ENCODE data around the gene CTIF.
"Not testable (repeated sequence)": the region's sequence is repeated elsewhere in the genome, so short reads cannot be mapped to it uniquely, and the experiment has no call there.

The CTIF gene

GRCh38 chr18:48538531-48539405, at the start of gene CTIF:
CTIF (plus strand) TSS chr18:48539031; CDS start chr18:48619566, 80,535 bp downstream.
- peaks cover 7% of the 10 kb centered on the region for H3K27me3 Mint-ChIP-seq
- no peaks in the 10 kb centered on the region for H3K4me1 Mint-ChIP-seq
- no peak within 1 kb of the TSS for H3K27ac Mint-ChIP-seq
- H3K9me3 Mint-ChIP-seq = no peaks in the 10 kb centered on the region
- H3K36me3 Mint-ChIP-seq = peaks cover 1% of the 10 kb centered on the region
- peak within 1 kb of the TSS; percentile 86 for H3K4me3 Mint-ChIP-seq

GRCh38 chr18:48490641-48491293, 48.1 kb upstream of the CTIF start:
- peaks cover 29% of the 10 kb centered on the region for H3K27me3 Mint-ChIP-seq
- H3K9me3 Mint-ChIP-seq = no peaks in the 10 kb centered on the region
- H3K36me3 Mint-ChIP-seq = no peaks in the 10 kb centered on the region
- no peaks in the 10 kb centered on the region for H3K4me1 Mint-ChIP-seq
- H3K4me3 Mint-ChIP-seq = no peak overlapping the region
- no peak overlapping the region for H3K27ac Mint-ChIP-seq

GRCh38 chr18:48492880-48493279, 46.0 kb upstream of the CTIF start:
- peaks cover 34% of the 10 kb centered on the region for H3K27me3 Mint-ChIP-seq
- H3K4me3 Mint-ChIP-seq = no peak overlapping the region
- H3K9me3 Mint-ChIP-seq = peaks cover 6% of the 10 kb centered on the region
- peaks cover 5% of the 10 kb centered on the region for H3K36me3 Mint-ChIP-seq
- H3K4me1 Mint-ChIP-seq = no peaks in the 10 kb centered on the region
- no peak overlapping the region for H3K27ac Mint-ChIP-seq

GRCh38 chr18:48493434-48494230, 45.2 kb upstream of the CTIF start:
- Mint-ChIP-seq H3K4me3 (no peak overlapping the region), H3K9me3 (peaks cover 12% of the 10 kb centered on the region), H3K27me3 (peaks cover 33% of the 10 kb centered on the region)

GRCh38 chr18:48497863-48498262, 41.0 kb upstream of the CTIF start:
- no peaks in the 10 kb centered on the region for H3K4me1 Mint-ChIP-seq
- peaks cover 6% of the 10 kb centered on the region for H3K36me3 Mint-ChIP-seq

More at GRCh38 chr18:48493434-48494230, 45.2 kb upstream of the CTIF start:
- Mint-ChIP-seq H3K4me1 (no peaks in the 10 kb centered on the region), H3K36me3 (peaks cover 6% of the 10 kb centered on the region), H3K27ac (no peak overlapping the region)

GRCh38 chr18:48500517-48500916, 38.3 kb upstream of the CTIF start:
- peaks cover 30% of the 10 kb centered on the region for H3K9me3 Mint-ChIP-seq
- H3K4me1 Mint-ChIP-seq = no peaks in the 10 kb centered on the region
- no peak overlapping the region for H3K27ac Mint-ChIP-seq
- H3K36me3 Mint-ChIP-seq = peaks cover 6% of the 10 kb centered on the region
- no peak overlapping the region for H3K4me3 Mint-ChIP-seq
- H3K27me3 Mint-ChIP-seq = peaks cover 29% of the 10 kb centered on the region

More at GRCh38 chr18:48497863-48498262, 41.0 kb upstream of the CTIF start:
- no peak overlapping the region for H3K27ac Mint-ChIP-seq
- peaks cover 28% of the 10 kb centered on the region for H3K27me3 Mint-ChIP-seq
- peaks cover 12% of the 10 kb centered on the region for H3K9me3 Mint-ChIP-seq
- no peak overlapping the region for H3K4me3 Mint-ChIP-seq

- H3K9me3 Mint-ChIP-seq = peaks cover 43% of the 10 kb centered on the region
- peaks cover 39% of the 10 kb centered on the region for H3K27me3 Mint-ChIP-seq
- no peak overlapping the region for H3K4me3 Mint-ChIP-seq
- H3K27ac Mint-ChIP-seq = no peak overlapping the region
- H3K4me1 Mint-ChIP-seq = no peaks in the 10 kb centered on the region
- peaks cover 4% of the 10 kb centered on the region for H3K36me3 Mint-ChIP-seq
Observed at GRCh38 chr18:48502906-48503305, 35.9 kb upstream of the CTIF start.

- peaks cover 4% of the 10 kb centered on the region for H3K36me3 Mint-ChIP-seq
- H3K27me3 Mint-ChIP-seq = peaks cover 35% of the 10 kb centered on the region
- no peak overlapping the region for H3K27ac Mint-ChIP-seq
- peaks cover 43% of the 10 kb centered on the region for H3K9me3 Mint-ChIP-seq
- H3K4me3 Mint-ChIP-seq = no peak overlapping the region
- no peaks in the 10 kb centered on the region for H3K4me1 Mint-ChIP-seq
Observed at GRCh38 chr18:48504819-48505218, 34.0 kb upstream of the CTIF start.

GRCh38 chr18:48506983-48507568, 31.8 kb upstream of the CTIF start:
- H3K27ac Mint-ChIP-seq, H3K36me3 Mint-ChIP-seq, H3K4me1 Mint-ChIP-seq, H3K4me3 Mint-ChIP-seq: not testable (repeated sequence)
- peaks cover 32% of the 10 kb centered on the region for H3K27me3 Mint-ChIP-seq
- H3K9me3 Mint-ChIP-seq = peaks cover 43% of the 10 kb centered on the region

GRCh38 chr18:48512498-48512897, 26.3 kb upstream of the CTIF start:
- H3K36me3 Mint-ChIP-seq, H3K27ac Mint-ChIP-seq: not testable (repeated sequence)

GRCh38 chr18:48514786-48515185, 24.0 kb upstream of the CTIF start:
- Mint-ChIP-seq H3K4me1 (no peaks in the 10 kb centered on the region), H3K27ac (no peak overlapping the region), H3K4me3 (no peak overlapping the region), H3K9me3 (no peaks in the 10 kb centered on the region), H3K36me3 (no peaks in the 10 kb centered on the region), H3K27me3 (peaks cover 9% of the 10 kb centered on the region)

More at GRCh38 chr18:48512498-48512897, 26.3 kb upstream of the CTIF start:
- not testable (repeated sequence) for H3K4me1 Mint-ChIP-seq, H3K4me3 Mint-ChIP-seq, H3K9me3 Mint-ChIP-seq
- peaks cover 14% of the 10 kb centered on the region for H3K27me3 Mint-ChIP-seq

- H3K4me1 Mint-ChIP-seq = no peaks in the 10 kb centered on the region
- H3K36me3 Mint-ChIP-seq = no peaks in the 10 kb centered on the region
Observed at GRCh38 chr18:48517048-48517447, 21.8 kb upstream of the CTIF start.

GRCh38 chr18:48519431-48520100, 19.3 kb upstream of the CTIF start:
- Mint-ChIP-seq H3K36me3 (no peaks in the 10 kb centered on the region), H3K4me1 (no peaks in the 10 kb centered on the region), H3K27ac (no peak overlapping the region), H3K4me3 (no peak overlapping the region), H3K27me3 (peaks cover 14% of the 10 kb centered on the region), H3K9me3 (no peaks in the 10 kb centered on the region)

More at GRCh38 chr18:48517048-48517447, 21.8 kb upstream of the CTIF start:
- Mint-ChIP-seq H3K27ac (no peak overlapping the region), H3K27me3 (peaks cover 16% of the 10 kb centered on the region), H3K4me3 (no peak overlapping the region), H3K9me3 (no peaks in the 10 kb centered on the region)

- Mint-ChIP-seq H3K27me3 (peaks cover 14% of the 10 kb centered on the region), H3K9me3 (no peaks in the 10 kb centered on the region), H3K4me3 (no peak overlapping the region), H3K36me3 (no peaks in the 10 kb centered on the region), H3K27ac (no peak overlapping the region), H3K4me1 (no peaks in the 10 kb centered on the region)
Observed at GRCh38 chr18:48521723-48522122, 17.1 kb upstream of the CTIF start.

- H3K36me3 Mint-ChIP-seq = no peaks in the 10 kb centered on the region
- no peaks in the 10 kb centered on the region for H3K9me3 Mint-ChIP-seq
- H3K4me1 Mint-ChIP-seq = no peaks in the 10 kb centered on the region
- H3K27ac Mint-ChIP-seq = no peak overlapping the region
- H3K27me3 Mint-ChIP-seq = peaks cover 18% of the 10 kb centered on the region
- H3K4me3 Mint-ChIP-seq = no peak overlapping the region
Observed at GRCh38 chr18:48525671-48526070, 13.2 kb upstream of the CTIF start.

Measured in activated naive CD4-positive, alpha-beta T cell treated with anti-CD3 and anti-CD28 coated beads, Interleukin-2, amount 50 U/mL, for 24 hours (primary cell).